GM18517 (cell line): Measurements from ENCODE around the gene IMMP2L.
"Not testable (repeated sequence)": the region's sequence is repeated elsewhere in the genome, so short reads cannot be mapped to it uniquely, and the experiment has no call there.

Source experiments
- ATAC-seq: cut with Tn5 transposase; IDR thresholded peaks from one replicate; pipeline ENCODE4 v1.9.1; 2021; ENCODE audit warnings: mild to moderate bottlenecking, moderate library complexity; ENCODE audit not compliant: unreplicated experiment

Gene IMMP2L

GRCh38 chr7:111469894-111470293 is 92.4 kb downstream of the IMMP2L start:
- ATAC-seq: not testable (repeated sequence)

- ATAC-seq: not testable (repeated sequence)
These were observed 96.5 kb downstream of the IMMP2L start for GRCh38 chr7:111465774-111466173.

- ATAC-seq: no peak
These were observed 101.6 kb downstream of the IMMP2L start for GRCh38 chr7:111460695-111461094.

- no peak for ATAC-seq
These were observed 102.5 kb downstream of the IMMP2L start for GRCh38 chr7:111459757-111460280.

GRCh38 chr7:111459065-111459756 is 103.1 kb downstream of the IMMP2L start:
- no peak for ATAC-seq

GRCh38 chr7:111450705-111451104 is 111.6 kb downstream of the IMMP2L start:
- not testable (repeated sequence) for ATAC-seq

GRCh38 chr7:111447502-111447901 is 114.8 kb downstream of the IMMP2L start:
- not testable (repeated sequence) for ATAC-seq

GRCh38 chr7:111439977-111440376 is 122.3 kb downstream of the IMMP2L start:
- no peak for ATAC-seq

- no peak for ATAC-seq
These were observed 123.7 kb downstream of the IMMP2L start for GRCh38 chr7:111438369-111439289.

GRCh38 chr7:111437736-111438135 is 124.6 kb downstream of the IMMP2L start:
- no peak for ATAC-seq

- no peak for ATAC-seq
These were observed 125.7 kb downstream of the IMMP2L start for GRCh38 chr7:111436608-111437007.

GRCh38 chr7:111433426-111433825 is 128.9 kb downstream of the IMMP2L start:
- no peak for ATAC-seq

- no peak for ATAC-seq
These were observed 132.5 kb downstream of the IMMP2L start for GRCh38 chr7:111429781-111430180.

- ATAC-seq: no peak
These were observed 137.5 kb downstream of the IMMP2L start for GRCh38 chr7:111424768-111425167.

GRCh38 chr7:111414374-111414773 is 147.9 kb downstream of the IMMP2L start:
- no peak for ATAC-seq

- no peak for ATAC-seq
These were observed 148.6 kb downstream of the IMMP2L start for GRCh38 chr7:111413739-111414138.

GRCh38 chr7:111410899-111411298 is 151.4 kb downstream of the IMMP2L start:
- ATAC-seq: no peak

GRCh38 chr7:111409714-111410422 is 152.4 kb downstream of the IMMP2L start:
- ATAC-seq: no peak

GRCh38 chr7:111408724-111409123 is 153.6 kb downstream of the IMMP2L start:
- ATAC-seq: no peak

GRCh38 chr7:111407258-111407657 is 155.0 kb downstream of the IMMP2L start:
- ATAC-seq: no peak

- ATAC-seq: no peak
These were observed 156.7 kb downstream of the IMMP2L start for GRCh38 chr7:111405621-111406020.
